Suprapubic skin (tissue), 4 donors: Measurements from ENCODE around the gene PCARE. TPM values are rescaled to one million over a fixed set of nuclear protein-coding genes. Genes with fewer than 3 reads are reported as not detected.

Experiments used
- DNase-seq, 2 donors: peaks; one replicate each; pipeline ENCODE4 v3.0.0-alpha.2; 2019; ENCODE audit warnings: low spot score in 2 of 2
- H3K27ac ChIP-seq: fragments of 200-600 bp; sonication (generic); one replicate; pipeline ENCODE4 v1.5.1; 2019
- H3K27me3 ChIP-seq: fragments of 200-600 bp; sonication (generic); one replicate; pipeline ENCODE4 v1.5.1; 2019
- H3K36me3 ChIP-seq: fragments of 200-600 bp; sonication (generic); one replicate; pipeline ENCODE4 v1.5.1; 2019
- H3K4me1 ChIP-seq: fragments of 200-600 bp; sonication (generic); one replicate; pipeline ENCODE4 v1.5.1; 2019
- H3K4me3 ChIP-seq: fragments of 200-600 bp; sonication (generic); one replicate; pipeline ENCODE4 v1.5.1; 2019; ENCODE audit warnings: mild to moderate bottlenecking
- H3K9me3 ChIP-seq: fragments of 200-600 bp; sonication (generic); one replicate; pipeline ENCODE4 v1.5.1; 2019
- CTCF ChIP-seq, 2 donors: fragments of 200-600 bp in 1 of 2; fragments of 450-650 bp in 1 of 2; sonication (generic) in 1 of 2; IDR thresholded peaks; one replicate each; pipeline ENCODE4 v1.5.1; 2016 to 2019; ENCODE audit warnings: antibody characterized with exemption in 2 of 2, mild to moderate bottlenecking in 1 of 2, moderate library complexity in 1 of 2
- EP300 ChIP-seq: sonication (generic); formaldehyde crosslinking; IDR thresholded peaks from one replicate; pipeline ENCODE4 v1.6.1; 2017; ENCODE audit warnings: antibody characterized with exemption
- POLR2A ChIP-seq, 2 donors: fragments of 450-650 bp; IDR thresholded peaks; one replicate each; pipeline ENCODE4 v1.6.1; 2017; ENCODE audit warnings: antibody characterized with exemption in 2 of 2, mild to moderate bottlenecking in 2 of 2, moderate library complexity in 2 of 2
- POLR2AphosphoS5 ChIP-seq, 3 donors: sonication (generic); formaldehyde crosslinking; IDR thresholded peaks; one replicate each; pipeline ENCODE4 v1.6.1; 2017; ENCODE audit warnings: antibody characterized with exemption in 3 of 3
- WGBS: methylation state at CpG from one replicate; pipeline ENCODE4 v1.1.5; 2018; 5-methylcytosine and 5-hydroxymethylcytosine counted together
- total RNA-seq, 4 donors: library from RNA; depleted of rRNA; stranded (reverse); fragments of >200 nt; gene quantifications; one replicate each; pipeline ENCODE4 v1.1.0, GENCODE V29; 2016

PCARE gene
- total RNA-seq, 4 donors from 2014 or later: 0.04 to 0.34 (median 0.14) TPM

DNA sequence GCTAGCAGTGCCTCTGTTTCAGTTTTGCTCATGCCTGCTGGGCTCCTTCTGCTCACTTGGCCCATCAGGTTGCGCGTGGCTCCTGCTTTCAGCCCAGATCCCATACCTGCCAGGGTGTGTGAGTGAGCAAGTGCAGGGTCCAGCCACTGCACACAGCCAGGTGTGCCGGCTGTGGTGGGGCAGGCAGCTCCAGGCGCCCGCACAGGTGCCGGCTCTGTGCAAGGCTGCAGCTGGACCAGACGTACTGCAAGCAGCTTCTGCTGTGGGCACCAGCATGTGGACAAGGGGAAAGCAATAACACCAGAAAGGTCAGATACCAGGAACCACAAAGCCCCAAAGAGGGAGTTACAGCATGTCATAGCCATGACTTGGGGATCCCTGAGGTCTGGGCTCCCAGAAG lies 5.6 kb upstream of the PCARE start:
- Histone ChIP-seq H3K27ac (no peak overlapping the region), H3K4me1 (no peaks in the 10 kb centered on the region), H3K9me3 (no peaks in the 10 kb centered on the region), H3K4me3 (no peak overlapping the region), H3K36me3 (no peaks in the 10 kb centered on the region), H3K27me3 (no peaks in the 10 kb centered on the region)
- 95% methylated on average over 7 of the region's 7 CpGs for WGBS
- no peak for TF ChIP-seq POLR2AphosphoS5 (IDR thresholded peaks at IDR 0.05)
- no peak for TF ChIP-seq POLR2A (IDR thresholded peaks at IDR 0.05)
- TF ChIP-seq EP300: no peak
- TF ChIP-seq CTCF (IDR thresholded peaks at IDR 0.05): no peak
- DNase-seq: no peak

DNA sequence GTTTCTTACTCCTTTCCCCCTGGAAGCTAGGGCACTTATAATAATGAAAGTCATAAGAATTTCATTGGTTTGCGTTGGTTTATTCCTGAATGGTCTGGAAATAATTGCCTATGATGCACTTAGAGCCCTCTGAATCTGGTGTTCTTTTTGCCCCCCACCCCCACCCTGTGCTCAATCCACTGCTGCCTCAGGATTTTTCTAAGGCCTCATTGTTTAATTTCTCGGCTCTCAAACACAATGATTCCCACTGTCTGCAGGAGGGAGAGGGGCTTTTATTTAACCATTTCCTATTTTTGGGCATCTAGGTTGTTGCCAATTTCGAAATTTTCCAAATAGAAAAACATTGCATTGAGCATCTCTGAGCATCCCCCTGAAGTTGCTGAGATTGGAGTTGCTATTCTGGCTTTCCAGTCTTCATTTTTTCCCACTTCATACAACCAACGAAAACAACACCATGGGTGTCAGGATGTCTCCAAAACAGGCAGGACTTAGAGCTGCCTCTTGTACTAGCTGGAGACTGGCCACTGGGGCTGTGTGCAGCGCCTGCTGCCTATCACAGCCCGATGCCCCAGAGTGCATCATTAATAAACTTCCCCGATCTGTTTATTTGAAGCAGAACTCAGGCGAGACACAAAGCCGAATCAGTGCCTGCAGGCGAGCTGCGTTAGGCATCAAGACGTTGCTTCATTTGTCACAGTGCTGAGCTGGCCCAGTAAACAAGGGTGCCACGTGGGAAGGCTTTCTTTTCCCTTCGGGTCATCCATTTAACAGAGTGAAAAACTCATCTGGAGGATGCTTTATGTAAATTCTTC lies 1.8 kb upstream of the PCARE start:
- DNase-seq: no peak
- 67% methylated on average over 14 of the region's 14 CpGs for WGBS
- Histone ChIP-seq H3K27me3 (no peaks in the 10 kb centered on the region), H3K9me3 (no peaks in the 10 kb centered on the region), H3K27ac (no peak overlapping the region), H3K4me3 (no peak overlapping the region), H3K36me3 (no peaks in the 10 kb centered on the region), H3K4me1 (no peaks in the 10 kb centered on the region)
- TF ChIP-seq POLR2AphosphoS5 (IDR thresholded peaks at IDR 0.05) (no peak), POLR2A (IDR thresholded peaks at IDR 0.05) (no peak), EP300 (no peak), CTCF (IDR thresholded peaks at IDR 0.05) (no peak)

DNA sequence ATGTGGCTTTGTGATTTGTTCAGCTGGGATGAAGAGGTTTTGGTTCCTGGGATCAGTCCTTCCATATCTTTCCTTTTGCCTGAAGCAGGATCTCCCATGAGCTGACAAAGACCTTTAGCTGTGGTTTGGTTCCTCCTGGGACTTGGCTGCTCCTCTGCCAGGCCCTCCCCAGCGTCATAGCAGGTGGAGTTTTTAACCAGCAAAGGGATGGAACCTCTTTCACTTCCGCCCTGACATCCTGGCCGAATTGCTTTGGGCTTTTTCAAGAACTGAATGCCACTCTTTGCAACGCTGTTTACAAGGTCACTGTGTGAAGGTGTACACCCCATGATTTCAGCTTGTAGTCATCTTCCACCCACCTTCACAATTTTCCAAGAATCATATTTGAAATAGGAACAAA lies 390 bp downstream of the PCARE start:
- no peak for TF ChIP-seq CTCF (IDR thresholded peaks at IDR 0.05)
- TF ChIP-seq POLR2A (IDR thresholded peaks at IDR 0.05): no peak
- 75% methylated on average over 4 of the region's 4 CpGs for WGBS
- Histone ChIP-seq H3K9me3 (no peaks in the 10 kb centered on the region), H3K4me1 (no peaks in the 10 kb centered on the region), H3K27ac (no peak overlapping the region), H3K27me3 (no peaks in the 10 kb centered on the region), H3K4me3 (no peak overlapping the region), H3K36me3 (no peaks in the 10 kb centered on the region)
- no peak for DNase-seq

DNA sequence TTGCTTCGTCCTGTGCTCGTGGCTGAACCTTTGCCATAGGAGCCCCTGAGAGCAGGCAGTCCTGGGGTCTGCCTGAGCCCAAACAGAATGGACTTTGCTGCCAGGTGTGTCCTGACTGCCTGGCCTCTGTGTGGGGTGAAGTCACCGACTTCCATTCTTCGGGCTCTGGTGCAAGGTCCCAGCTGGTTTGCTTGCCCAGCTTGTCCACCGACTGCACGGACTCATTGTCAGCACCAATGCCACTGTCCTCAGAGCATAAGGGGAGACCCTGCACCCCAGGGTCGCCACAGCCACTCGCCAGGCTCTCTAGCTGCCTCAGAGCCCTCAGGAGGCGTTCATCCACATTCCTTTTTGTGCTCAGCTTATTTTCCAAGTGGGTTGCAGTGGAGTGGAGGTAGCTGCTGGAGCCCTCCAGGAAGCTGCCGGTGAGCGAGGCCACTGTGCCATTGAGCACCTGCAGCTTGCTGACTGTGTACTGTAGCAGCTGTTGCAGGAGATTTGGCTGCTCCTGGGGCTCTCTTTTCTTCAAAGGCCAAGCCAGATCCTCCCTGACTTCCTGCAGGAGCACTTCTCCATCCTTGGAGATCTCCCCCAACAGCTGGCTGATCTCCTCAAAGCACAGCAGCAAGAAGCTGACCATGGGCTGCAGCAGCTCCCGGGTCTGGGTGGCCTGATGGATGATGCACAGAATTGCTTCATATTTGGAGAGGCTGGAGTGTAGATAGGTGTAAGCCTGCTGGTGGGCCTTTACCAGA lies 1.2 kb downstream of the PCARE start:
- Histone ChIP-seq H3K27me3 (no peaks in the 10 kb centered on the region), H3K9me3 (no peaks in the 10 kb centered on the region), H3K4me1 (peaks cover 6% of the 10 kb centered on the region), H3K36me3 (no peaks in the 10 kb centered on the region), H3K27ac (no peak overlapping the region), H3K4me3 (no peak overlapping the region)
- WGBS: 92% methylated on average over 11 of the region's 12 CpGs
- TF ChIP-seq POLR2A (IDR thresholded peaks at IDR 0.05): no peak
- no peak for TF ChIP-seq POLR2AphosphoS5 (IDR thresholded peaks at IDR 0.05)
- no peak for TF ChIP-seq CTCF (IDR thresholded peaks at IDR 0.05)
- DNase-seq: no peak

GRCh38 chr2:29072251-29072650 lies 2.1 kb downstream of the PCARE start:
- Histone ChIP-seq H3K4me3 (no peak overlapping the region), H3K9me3 (no peaks in the 10 kb centered on the region), H3K36me3 (no peaks in the 10 kb centered on the region), H3K4me1 (peaks cover 15% of the 10 kb centered on the region), H3K27ac (no peak overlapping the region), H3K27me3 (no peaks in the 10 kb centered on the region)
- DNase-seq: no peak
- TF ChIP-seq CTCF (IDR thresholded peaks at IDR 0.05): no peak
- WGBS: 94% methylated on average over 6 of the region's 8 CpGs
